Measurements from ENCODE around the gene ATRN. TPM values are rescaled to one million over a fixed set of nuclear protein-coding genes. Genes with fewer than 3 reads are reported as not detected.

Gene ATRN
- total and polyA plus RNA-seq, 4 donors, result 4.2 to 38.5 (median 21.2) TPM

DNA sequence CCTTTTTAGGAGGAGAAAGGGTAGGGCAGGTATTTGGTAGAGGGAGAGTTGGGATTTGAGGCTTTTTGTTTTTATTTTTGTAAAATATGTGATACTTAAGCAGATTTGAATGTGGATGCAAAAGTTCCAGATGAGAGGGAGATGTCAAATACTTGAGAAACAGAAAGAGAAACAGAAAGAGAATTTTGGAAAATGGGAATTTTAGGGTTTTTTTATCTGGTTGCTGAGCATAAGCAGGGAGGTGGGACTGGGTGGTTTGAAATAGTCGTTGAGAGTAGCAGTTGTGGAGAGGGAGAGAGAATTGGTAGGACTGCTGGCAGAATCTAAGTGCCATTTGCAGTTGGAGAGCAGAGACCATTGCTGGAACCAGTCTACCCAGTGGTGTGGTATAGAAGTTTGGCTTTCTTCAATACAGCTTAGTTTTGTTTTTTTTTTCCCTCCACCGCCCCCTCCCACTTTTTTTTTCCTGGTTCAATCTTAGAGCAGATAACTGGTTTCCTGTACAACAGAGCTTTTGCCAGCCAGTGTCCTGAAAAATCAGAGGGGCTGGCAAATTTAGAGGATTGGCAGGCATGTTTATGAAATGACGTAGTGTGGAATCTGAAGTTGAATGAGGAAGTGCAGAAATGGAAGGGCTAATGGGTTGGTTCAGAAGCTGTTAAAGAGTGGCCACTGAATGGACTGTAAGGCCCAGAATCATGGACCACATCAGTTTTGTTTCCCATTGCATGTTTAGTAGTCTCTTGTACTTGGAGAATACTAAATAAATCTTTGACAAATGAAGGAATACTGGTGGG lies 68.7 kb downstream of the ATRN start:
- no peak overlapping the region for H3K27ac ChIP-seq (ENCODE audit: low read depth in 1 of 2, low read length in 1 of 2)
- no peak overlapping the region for H3K9ac ChIP-seq (ENCODE audit: insufficient read depth in 1 of 2, low read length in 2 of 2)
- TF ChIP-seq, protein P1, sequence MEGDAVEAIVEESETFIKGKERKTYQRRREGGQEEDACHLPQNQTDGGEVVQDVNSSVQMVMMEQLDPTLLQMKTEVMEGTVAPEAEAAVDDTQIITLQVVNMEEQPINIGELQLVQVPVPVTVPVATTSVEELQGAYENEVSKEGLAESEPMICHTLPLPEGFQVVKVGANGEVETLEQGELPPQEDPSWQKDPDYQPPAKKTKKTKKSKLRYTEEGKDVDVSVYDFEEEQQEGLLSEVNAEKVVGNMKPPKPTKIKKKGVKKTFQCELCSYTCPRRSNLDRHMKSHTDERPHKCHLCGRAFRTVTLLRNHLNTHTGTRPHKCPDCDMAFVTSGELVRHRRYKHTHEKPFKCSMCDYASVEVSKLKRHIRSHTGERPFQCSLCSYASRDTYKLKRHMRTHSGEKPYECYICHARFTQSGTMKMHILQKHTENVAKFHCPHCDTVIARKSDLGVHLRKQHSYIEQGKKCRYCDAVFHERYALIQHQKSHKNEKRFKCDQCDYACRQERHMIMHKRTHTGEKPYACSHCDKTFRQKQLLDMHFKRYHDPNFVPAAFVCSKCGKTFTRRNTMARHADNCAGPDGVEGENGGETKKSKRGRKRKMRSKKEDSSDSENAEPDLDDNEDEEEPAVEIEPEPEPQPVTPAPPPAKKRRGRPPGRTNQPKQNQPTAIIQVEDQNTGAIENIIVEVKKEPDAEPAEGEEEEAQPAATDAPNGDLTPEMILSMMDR (IDR thresholded peaks at IDR 0.05; ENCODE audit: control extremely low read depth, extremely low read depth), result no peak
- H3K9me3 ChIP-seq (ENCODE audit: control insufficient read depth in 4 of 4, insufficient read depth in 3 of 4, low read length in 3 of 4), result no peaks in the 10 kb centered on the region
- no peaks in the 10 kb centered on the region for H3K27me3 ChIP-seq (ENCODE audit: control insufficient read depth in 3 of 3, insufficient read depth in 3 of 3, low read length in 2 of 3)
- WGBS, 2 donors, result 58 to 64% methylated on average over 3 of the region's 3 CpGs
- DNase-seq (no peak), ATAC-seq (ENCODE audit: insufficient read depth, low FRiP score) (no peak)
- no peak overlapping the region for H3K4me3 ChIP-seq
- H3K4me1 ChIP-seq (ENCODE audit: control insufficient read depth in 5 of 5, insufficient read depth in 5 of 5, low read length in 5 of 5), result no peaks in the 10 kb centered on the region
- peaks cover 0 to 10% (median 0%) of the 10 kb centered on the region in 4 donors for H3K36me3 ChIP-seq (ENCODE audit: control insufficient read depth in 4 of 4, insufficient read depth in 4 of 4, low read length in 4 of 4)

DNA sequence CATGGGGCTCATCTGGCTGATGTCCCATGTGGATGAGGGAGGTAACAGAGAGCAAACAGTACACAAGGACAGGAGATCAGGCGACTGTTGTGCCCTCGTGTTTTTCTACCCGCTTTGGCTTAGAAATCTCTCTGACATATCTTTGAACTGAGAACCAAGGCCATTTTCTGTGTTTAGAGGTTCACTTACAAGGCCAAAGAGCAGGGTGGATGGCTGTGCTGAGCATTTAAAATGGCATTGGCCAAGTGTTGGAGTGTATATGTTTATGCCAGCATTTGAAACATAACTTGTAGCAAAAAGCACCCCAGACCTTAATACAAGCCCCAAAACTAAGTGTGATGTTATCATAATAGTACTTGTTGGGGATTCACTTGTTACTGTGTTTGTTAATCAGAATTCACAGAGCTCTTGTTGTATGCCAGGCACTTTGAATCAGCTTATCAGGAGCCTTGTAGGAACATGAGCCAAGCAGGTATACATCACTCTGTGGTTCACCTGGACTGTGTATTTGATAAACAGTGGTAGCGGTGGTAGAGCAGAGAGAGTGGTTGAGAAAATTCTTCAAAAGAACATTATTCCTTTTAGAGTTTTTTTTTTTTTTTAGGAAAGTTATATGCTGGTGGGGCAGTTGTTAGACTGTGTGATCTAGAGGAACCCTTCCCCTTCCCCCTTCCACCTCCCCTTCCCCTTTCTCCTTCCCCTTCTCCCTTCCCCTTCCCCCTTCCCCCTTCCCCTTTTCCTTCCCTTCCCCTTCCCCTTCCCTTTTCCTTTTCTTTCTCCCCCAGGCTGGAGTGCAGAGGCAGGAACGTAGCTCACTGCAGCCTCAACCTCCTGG lies 71.3 kb downstream of the ATRN start:
- peaks cover 0 to 12% (median 3%) of the 10 kb centered on the region in 4 donors for H3K36me3 ChIP-seq (ENCODE audit: control insufficient read depth in 4 of 4, insufficient read depth in 4 of 4, low read length in 4 of 4)
- no peak overlapping the region for H3K9ac ChIP-seq (ENCODE audit: insufficient read depth in 1 of 2, low read length in 2 of 2)
- TF ChIP-seq, protein P1 (IDR thresholded peaks at IDR 0.05; ENCODE audit: control extremely low read depth, extremely low read depth), result no peak
- no peak overlapping the region for H3K4me3 ChIP-seq
- no peaks in the 10 kb centered on the region for H3K9me3 ChIP-seq (ENCODE audit: control insufficient read depth in 4 of 4, insufficient read depth in 3 of 4, low read length in 3 of 4)
- 85 to 89% methylated on average over 5 of the region's 5 CpGs for WGBS, 2 donors
- no peaks in the 10 kb centered on the region for H3K4me1 ChIP-seq (ENCODE audit: control insufficient read depth in 5 of 5, insufficient read depth in 5 of 5, low read length in 5 of 5)
- no peak overlapping the region for H3K27ac ChIP-seq (ENCODE audit: low read depth in 1 of 2, low read length in 1 of 2)
- ATAC-seq (ENCODE audit: insufficient read depth, low FRiP score), result no peak
- DNase-seq, result no peak
- no peaks in the 10 kb centered on the region for H3K27me3 ChIP-seq (ENCODE audit: control insufficient read depth in 3 of 3, insufficient read depth in 3 of 3, low read length in 2 of 3)

DNA sequence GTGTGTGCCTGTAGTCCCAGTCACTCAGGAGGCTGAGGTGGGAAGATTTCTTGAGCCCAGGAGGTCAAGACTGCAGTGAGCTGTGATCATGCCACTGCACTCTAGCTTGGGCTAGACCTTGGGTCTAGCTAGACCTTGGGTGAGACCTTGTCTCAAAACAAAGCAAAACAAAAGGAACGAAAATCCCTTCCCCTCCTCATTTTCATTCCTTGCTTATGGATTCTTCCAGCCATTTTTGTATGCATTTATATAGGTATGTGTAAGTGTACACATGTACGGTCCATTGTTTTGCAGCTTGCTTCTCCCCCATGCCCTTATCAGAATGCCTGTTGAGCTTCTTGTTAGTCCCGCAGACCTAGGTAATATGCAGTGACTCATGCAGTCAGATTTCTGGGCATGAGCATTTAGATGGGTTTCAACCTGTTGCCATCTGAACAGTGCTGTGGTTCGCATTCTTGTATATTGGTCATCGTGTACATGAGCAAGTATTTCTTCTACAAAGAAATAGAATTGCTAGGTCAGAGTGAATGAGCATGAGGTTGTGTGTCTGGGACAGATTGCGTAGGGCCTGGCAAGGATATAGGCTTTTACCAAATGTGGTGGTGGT lies 73.2 kb downstream of the ATRN start:
- Histone ChIP-seq H3K9me3 (ENCODE audit: control insufficient read depth in 4 of 4, insufficient read depth in 3 of 4, low read length in 3 of 4) (no peaks in the 10 kb centered on the region), H3K27me3 (ENCODE audit: control insufficient read depth in 3 of 3, insufficient read depth in 3 of 3, low read length in 2 of 3) (no peaks in the 10 kb centered on the region), H3K9ac (ENCODE audit: insufficient read depth in 1 of 2, low read length in 2 of 2) (no peak overlapping the region), H3K27ac (ENCODE audit: low read depth in 1 of 2, low read length in 1 of 2) (no peak overlapping the region), H3K4me3 (no peak overlapping the region), H3K36me3 (ENCODE audit: control insufficient read depth in 4 of 4, insufficient read depth in 4 of 4, low read length in 4 of 4) (peaks cover 0 to 11% (median 4%) of the 10 kb centered on the region in 4 donors), H3K4me1 (ENCODE audit: control insufficient read depth in 5 of 5, insufficient read depth in 5 of 5, low read length in 5 of 5) (no peaks in the 10 kb centered on the region)
- no peak for ATAC-seq (ENCODE audit: insufficient read depth, low FRiP score)
- 95% methylated on average over 6 of the region's 6 CpGs for WGBS, 2 donors
- TF ChIP-seq, protein P1 (IDR thresholded peaks at IDR 0.05; ENCODE audit: control extremely low read depth, extremely low read depth), result no peak
- DNase-seq, result no peak

All from lung (tissue), 12 donors.